ENCODE measurements around the gene ZNF45. TPM values are rescaled to one million over a fixed set of nuclear protein-coding genes. Genes with fewer than 3 reads are reported as not detected.

ZNF45 gene
- total RNA-seq, 4 donors from 2014 or later: 2.8 to 7.7 (median 4.0) TPM

GRCh38 chr19:43928820-43929219, 6.3 kb downstream of the ZNF45 start:
- Histone ChIP-seq H3K4me1 (peaks cover 2 to 3% of the 10 kb centered on the region in 2 donors), H3K27me3 (no peaks in the 10 kb centered on the region), H3K4me3 (no peak overlapping the region), H3K9me3 (peaks cover 0 to 2% (median 0%) of the 10 kb centered on the region in 3 donors), H3K36me3 (peaks cover 38 to 95% of the 10 kb centered on the region in 2 donors), H3K27ac (no peak overlapping the region)
- TF ChIP-seq POLR2A (IDR thresholded peaks at IDR 0.05): no peak
- TF ChIP-seq, protein P1, sequence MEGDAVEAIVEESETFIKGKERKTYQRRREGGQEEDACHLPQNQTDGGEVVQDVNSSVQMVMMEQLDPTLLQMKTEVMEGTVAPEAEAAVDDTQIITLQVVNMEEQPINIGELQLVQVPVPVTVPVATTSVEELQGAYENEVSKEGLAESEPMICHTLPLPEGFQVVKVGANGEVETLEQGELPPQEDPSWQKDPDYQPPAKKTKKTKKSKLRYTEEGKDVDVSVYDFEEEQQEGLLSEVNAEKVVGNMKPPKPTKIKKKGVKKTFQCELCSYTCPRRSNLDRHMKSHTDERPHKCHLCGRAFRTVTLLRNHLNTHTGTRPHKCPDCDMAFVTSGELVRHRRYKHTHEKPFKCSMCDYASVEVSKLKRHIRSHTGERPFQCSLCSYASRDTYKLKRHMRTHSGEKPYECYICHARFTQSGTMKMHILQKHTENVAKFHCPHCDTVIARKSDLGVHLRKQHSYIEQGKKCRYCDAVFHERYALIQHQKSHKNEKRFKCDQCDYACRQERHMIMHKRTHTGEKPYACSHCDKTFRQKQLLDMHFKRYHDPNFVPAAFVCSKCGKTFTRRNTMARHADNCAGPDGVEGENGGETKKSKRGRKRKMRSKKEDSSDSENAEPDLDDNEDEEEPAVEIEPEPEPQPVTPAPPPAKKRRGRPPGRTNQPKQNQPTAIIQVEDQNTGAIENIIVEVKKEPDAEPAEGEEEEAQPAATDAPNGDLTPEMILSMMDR (IDR thresholded peaks at IDR 0.05 in 4 of 5, conservative IDR thresholded peaks at IDR 0.05 in 1 of 5): no peak
- in situ Hi-C loops (cut with MboI; ENCODE audit: low sequenced_read_pairs in 4 of 4): no loop called here
- no peak for DNase-seq
- intact Hi-C loops (cut with DNase I; ENCODE audit: low total_unique reads): no loop called here
- ATAC-seq: no peak

- TF ChIP-seq POLR2A (IDR thresholded peaks at IDR 0.05): no peak
- TF ChIP-seq, protein P1 (IDR thresholded peaks at IDR 0.05 in 4 of 5, conservative IDR thresholded peaks at IDR 0.05 in 1 of 5): no peak
- ATAC-seq (no peak), DNase-seq (no peak)
- no peak overlapping the region for H3K27ac ChIP-seq
- H3K36me3 ChIP-seq: peaks cover 61 to 98% of the 10 kb centered on the region in 2 donors
- H3K4me1 ChIP-seq: no peaks in the 10 kb centered on the region
- peaks cover 0 to 11% (median 7%) of the 10 kb centered on the region in 3 donors for H3K9me3 ChIP-seq
- no peak overlapping the region for H3K4me3 ChIP-seq
- intact Hi-C loops (cut with DNase I; ENCODE audit: low total_unique reads) (no loop called here), in situ Hi-C loops (cut with MboI; ENCODE audit: low sequenced_read_pairs in 4 of 4) (no loop called here)
- no peaks in the 10 kb centered on the region for H3K27me3 ChIP-seq
These were observed 11.2 kb downstream of the ZNF45 start for GRCh38 chr19:43923875-43924274.

DNA sequence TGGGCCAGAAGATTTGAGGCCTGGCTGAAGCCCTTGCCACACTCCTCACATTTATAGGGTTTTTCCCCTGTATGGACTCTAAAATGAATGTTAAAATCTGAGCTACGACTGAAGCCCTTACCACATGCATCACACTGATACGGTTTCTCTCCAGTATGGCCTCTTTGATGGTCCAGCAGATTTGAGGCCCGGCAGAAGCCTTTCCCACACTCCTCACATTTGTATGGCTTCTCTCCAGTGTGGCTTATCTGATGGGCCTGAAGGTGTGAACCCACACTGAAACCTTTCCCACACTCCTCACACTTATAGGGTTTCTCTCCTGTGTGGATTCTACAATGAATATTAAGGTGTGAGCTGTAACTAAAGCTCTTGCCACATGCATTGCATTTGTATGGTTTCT, 21.0 kb downstream of the ZNF45 start:
- H3K9me3 ChIP-seq: peaks cover 19 to 86% (median 51%) of the 10 kb centered on the region in 3 donors
- H3K4me3 ChIP-seq: peak overlapping the region in 1 of 4 donors; percentile 18
- no peaks in the 10 kb centered on the region for H3K27me3 ChIP-seq
- no peak for ATAC-seq
- no peak for DNase-seq
- peaks cover 35 to 73% of the 10 kb centered on the region in 2 donors for H3K36me3 ChIP-seq
- no peak overlapping the region for H3K27ac ChIP-seq
- TF ChIP-seq, protein P1 (IDR thresholded peaks at IDR 0.05 in 4 of 5, conservative IDR thresholded peaks at IDR 0.05 in 1 of 5): no peak
- TF ChIP-seq POLR2A (IDR thresholded peaks at IDR 0.05): no peak
- in situ Hi-C loops (cut with MboI; ENCODE audit: low sequenced_read_pairs in 4 of 4): no loop called here
- intact Hi-C loops (cut with DNase I; ENCODE audit: low total_unique reads): no loop called here
- H3K4me1 ChIP-seq: no peaks in the 10 kb centered on the region

DNA sequence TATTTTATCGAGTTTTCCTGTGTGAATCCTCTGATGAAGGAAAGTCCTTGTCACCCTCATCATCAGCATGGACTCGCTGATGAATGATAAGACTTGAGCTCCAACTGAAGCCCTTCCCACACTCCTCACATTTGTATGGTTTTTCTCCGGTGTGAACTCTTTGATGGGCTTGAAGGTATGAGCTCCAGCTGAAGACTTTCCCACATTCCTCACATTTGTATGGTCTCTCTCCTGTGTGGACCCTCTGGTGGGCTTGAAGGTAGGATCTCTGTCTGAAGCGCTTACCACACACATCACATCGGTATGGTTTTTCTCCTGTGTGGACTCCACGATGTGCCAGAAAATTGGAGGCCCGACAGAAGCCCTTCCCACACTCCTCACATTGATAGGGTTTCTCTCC, 21.7 kb downstream of the ZNF45 start:
- Histone ChIP-seq H3K4me3 (no peak overlapping the region), H3K4me1 (no peaks in the 10 kb centered on the region), H3K27me3 (no peaks in the 10 kb centered on the region), H3K27ac (no peak overlapping the region), H3K9me3 (peaks cover 19 to 91% (median 51%) of the 10 kb centered on the region in 3 donors), H3K36me3 (peaks cover 28 to 66% of the 10 kb centered on the region in 2 donors)
- in situ Hi-C loops (cut with MboI; ENCODE audit: low sequenced_read_pairs in 4 of 4) (no loop called here), intact Hi-C loops (cut with DNase I; ENCODE audit: low total_unique reads) (no loop called here)
- no peak for TF ChIP-seq POLR2A (IDR thresholded peaks at IDR 0.05)
- TF ChIP-seq, protein P1 (IDR thresholded peaks at IDR 0.05 in 4 of 5, conservative IDR thresholded peaks at IDR 0.05 in 1 of 5): no peak
- ATAC-seq (no peak), DNase-seq (no peak)

- intact Hi-C loops (cut with DNase I; ENCODE audit: low total_unique reads): no loop called here
- peaks cover 14 to 87% (median 53%) of the 10 kb centered on the region in 3 donors for H3K9me3 ChIP-seq
- no peaks in the 10 kb centered on the region for H3K27me3 ChIP-seq
- TF ChIP-seq, protein P1 (IDR thresholded peaks at IDR 0.05 in 4 of 5, conservative IDR thresholded peaks at IDR 0.05 in 1 of 5): no peak
- no peak for TF ChIP-seq POLR2A (IDR thresholded peaks at IDR 0.05)
- H3K36me3 ChIP-seq: peaks cover 20 to 41% of the 10 kb centered on the region in 2 donors
- H3K4me3 ChIP-seq: peak overlapping the region in 1 of 4 donors; percentile 8
- DNase-seq: no peak
- H3K27ac ChIP-seq: no peak overlapping the region
- in situ Hi-C loops (cut with MboI; ENCODE audit: low sequenced_read_pairs in 4 of 4): no loop called here
- ATAC-seq: no peak
- no peaks in the 10 kb centered on the region for H3K4me1 ChIP-seq
These were observed 24.2 kb downstream of the ZNF45 start for GRCh38 chr19:43910884-43911283.
